ENCODE data around the gene ARHGEF40. TPM values are rescaled to one million over a fixed set of nuclear protein-coding genes. Genes with fewer than 3 reads are reported as not detected.
A peak's percentile ranks its signal among the peaks of the same experiment; 100 is the strongest.

Gene ARHGEF40
- 57.3 and 65.3 TPM in 2 replicates for total RNA-seq
- long read RNA-seq, partial matches to known transcripts, result 8 of 13 reads
- long read RNA-seq, other reads (novel, unspliced or antisense), result 4 of 13 reads

- Mint-ChIP-seq H3K27ac (peak within 1 kb of the TSS; percentile 92), H3K27me3 (peaks cover 21% of the 10 kb centered on the region), H3K4me1 (ENCODE audit: low read depth) (peaks cover 24% of the 10 kb centered on the region), H3K9me3 (ENCODE audit: low read depth) (no peaks in the 10 kb centered on the region), H3K4me3 (ENCODE audit: low read depth) (peak within 1 kb of the TSS; percentile 87), H3K36me3 (ENCODE audit: insufficient read depth) (peaks cover 7% of the 10 kb centered on the region)
- DNase-seq (ENCODE audit: low spot score, unreplicated experiment), result peak; percentile 36
- no peak for TF ChIP-seq CTCF (IDR thresholded peaks at IDR 0.05; ENCODE audit: unreplicated experiment)
These were observed at the start of gene ARHGEF40 for GRCh38 chr14:21070083-21070609. Gene ARHGEF40, plus strand, starts transcription at chr14:21070304. Its CDS starts 93 bp downstream, at chr14:21070397.

- H3K4me1 Mint-ChIP-seq (ENCODE audit: low read depth), result peaks cover 16% of the 10 kb centered on the region
- no peak for DNase-seq (ENCODE audit: low spot score, unreplicated experiment)
- no peaks in the 10 kb centered on the region for H3K9me3 Mint-ChIP-seq (ENCODE audit: low read depth)
- H3K36me3 Mint-ChIP-seq (ENCODE audit: insufficient read depth), result peaks cover 7% of the 10 kb centered on the region
- H3K27ac Mint-ChIP-seq, result no peak overlapping the region
- no peak overlapping the region for H3K4me3 Mint-ChIP-seq (ENCODE audit: low read depth)
- peaks cover 9% of the 10 kb centered on the region for H3K27me3 Mint-ChIP-seq
- TF ChIP-seq CTCF (IDR thresholded peaks at IDR 0.05; ENCODE audit: unreplicated experiment), result no peak
These were observed 49.0 kb upstream of the ARHGEF40 start for GRCh38 chr14:21020977-21021545.

- no peak for TF ChIP-seq CTCF (IDR thresholded peaks at IDR 0.05; ENCODE audit: unreplicated experiment)
- Mint-ChIP-seq H3K27ac (no peak overlapping the region), H3K4me1 (ENCODE audit: low read depth) (peaks cover 24% of the 10 kb centered on the region), H3K4me3 (ENCODE audit: low read depth) (peak overlapping the region; percentile 9), H3K9me3 (ENCODE audit: low read depth) (no peaks in the 10 kb centered on the region), H3K27me3 (peaks cover 9% of the 10 kb centered on the region), H3K36me3 (ENCODE audit: insufficient read depth) (peaks cover 3% of the 10 kb centered on the region)
- DNase-seq (ENCODE audit: low spot score, unreplicated experiment), result no peak
These were observed 47.4 kb upstream of the ARHGEF40 start for GRCh38 chr14:21022686-21023085.

- no peaks in the 10 kb centered on the region for H3K9me3 Mint-ChIP-seq (ENCODE audit: low read depth)
- no peak for TF ChIP-seq CTCF (IDR thresholded peaks at IDR 0.05; ENCODE audit: unreplicated experiment)
- peaks cover 24% of the 10 kb centered on the region for H3K4me1 Mint-ChIP-seq (ENCODE audit: low read depth)
- H3K27me3 Mint-ChIP-seq, result peaks cover 9% of the 10 kb centered on the region
- no peak overlapping the region for H3K27ac Mint-ChIP-seq
- peaks cover 3% of the 10 kb centered on the region for H3K36me3 Mint-ChIP-seq (ENCODE audit: insufficient read depth)
- DNase-seq (ENCODE audit: low spot score, unreplicated experiment), result no peak
- H3K4me3 Mint-ChIP-seq (ENCODE audit: low read depth), result peak overlapping the region; percentile 9
These were observed 46.9 kb upstream of the ARHGEF40 start for GRCh38 chr14:21023174-21023573.

GRCh38 chr14:21023817-21024584 is 46.1 kb upstream of the ARHGEF40 start:
- no peak for DNase-seq (ENCODE audit: low spot score, unreplicated experiment)
- Mint-ChIP-seq H3K27me3 (peaks cover 9% of the 10 kb centered on the region), H3K36me3 (ENCODE audit: insufficient read depth) (peaks cover 2% of the 10 kb centered on the region), H3K4me1 (ENCODE audit: low read depth) (peaks cover 24% of the 10 kb centered on the region), H3K9me3 (ENCODE audit: low read depth) (no peaks in the 10 kb centered on the region), H3K4me3 (ENCODE audit: low read depth) (peak overlapping the region; percentile 74), H3K27ac (peak overlapping the region; percentile 77)
- no peak for TF ChIP-seq CTCF (IDR thresholded peaks at IDR 0.05; ENCODE audit: unreplicated experiment)
